Testis (tissue), 2 donors: Measurements from ENCODE around the gene WNK1.

Experiments
- POLR2A ChIP-seq: fragments of 450-650 bp; IDR thresholded peaks from one replicate; pipeline ENCODE4 v1.6.1; 2017; ENCODE audit warnings: antibody characterized with exemption, mild to moderate bottlenecking, moderate library complexity
- TF ChIP-seq, protein P1 (sequence below), 3 experiments: fragments of 450-650 bp in 2 of 3; fragments of 200-600 bp in 1 of 3; sonication (generic) in 1 of 3; IDR thresholded peaks; one replicate each; pipeline ENCODE4 v1.5.1; 2016 to 2019; ENCODE audit warnings: antibody characterized with exemption in 3 of 3, mild to moderate bottlenecking in 2 of 3, moderate library complexity in 1 of 3

- no peak for TF ChIP-seq POLR2A
- TF ChIP-seq, protein P1, sequence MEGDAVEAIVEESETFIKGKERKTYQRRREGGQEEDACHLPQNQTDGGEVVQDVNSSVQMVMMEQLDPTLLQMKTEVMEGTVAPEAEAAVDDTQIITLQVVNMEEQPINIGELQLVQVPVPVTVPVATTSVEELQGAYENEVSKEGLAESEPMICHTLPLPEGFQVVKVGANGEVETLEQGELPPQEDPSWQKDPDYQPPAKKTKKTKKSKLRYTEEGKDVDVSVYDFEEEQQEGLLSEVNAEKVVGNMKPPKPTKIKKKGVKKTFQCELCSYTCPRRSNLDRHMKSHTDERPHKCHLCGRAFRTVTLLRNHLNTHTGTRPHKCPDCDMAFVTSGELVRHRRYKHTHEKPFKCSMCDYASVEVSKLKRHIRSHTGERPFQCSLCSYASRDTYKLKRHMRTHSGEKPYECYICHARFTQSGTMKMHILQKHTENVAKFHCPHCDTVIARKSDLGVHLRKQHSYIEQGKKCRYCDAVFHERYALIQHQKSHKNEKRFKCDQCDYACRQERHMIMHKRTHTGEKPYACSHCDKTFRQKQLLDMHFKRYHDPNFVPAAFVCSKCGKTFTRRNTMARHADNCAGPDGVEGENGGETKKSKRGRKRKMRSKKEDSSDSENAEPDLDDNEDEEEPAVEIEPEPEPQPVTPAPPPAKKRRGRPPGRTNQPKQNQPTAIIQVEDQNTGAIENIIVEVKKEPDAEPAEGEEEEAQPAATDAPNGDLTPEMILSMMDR (IDR thresholded peaks at IDR 0.05): no peak
These were observed 155.2 kb downstream of the WNK1 start for GRCh38 chr12:907413-908185.
